Neural cell (in vitro differentiated cells): Measurements from ENCODE around the gene ATMIN. TPM values are rescaled to one million over a fixed set of nuclear protein-coding genes. Genes with fewer than 3 reads are reported as not detected.

Experiments
- H2AFZ ChIP-seq: fragments of 200-600, 300-800 bp; sonication (generic), shearing (Covaris generic); 2 replicates; pipeline ENCODE4 v1.6.0; 2014; ENCODE audit warnings: low read depth, mild to moderate bottlenecking, antibody characterized with exemption, low read length, moderate library complexity
- H3F3A ChIP-seq: fragments of 200-600 bp; shearing (Covaris generic); 2 replicates; pipeline ENCODE4 v1.6.1; 2016; ENCODE audit warnings: mild to moderate bottlenecking, moderate library complexity, mixed read lengths, antibody characterized with exemption, low read length; ENCODE audit not compliant: insufficient read depth, poor library complexity, severe bottlenecking
- H3K27ac ChIP-seq: fragments of 200-600, 300-800 bp; sonication (generic), shearing (Covaris generic); 2 replicates; pipeline ENCODE4 v1.5.1; 2014; ENCODE audit warnings: mild to moderate bottlenecking, low read length, moderate library complexity
- H3K27me3 ChIP-seq: fragments of 300-800, 200-600 bp; sonication (generic), shearing (Covaris generic); 2 replicates; pipeline ENCODE4 v1.6.0; 2014; ENCODE audit warnings: mild to moderate bottlenecking, low read depth, low read length, moderate library complexity; ENCODE audit not compliant: insufficient read depth
- H3K36me3 ChIP-seq: fragments of 300-800, 200-600 bp; sonication (generic), shearing (Covaris generic); 2 replicates; pipeline ENCODE4 v1.5.1; 2014; ENCODE audit warnings: mild to moderate bottlenecking, antibody characterized with exemption, low read length, moderate library complexity; ENCODE audit not compliant: insufficient read depth
- H3K4me2 ChIP-seq: fragments of 300-800, 200-600 bp; sonication (generic), shearing (Covaris generic); 2 replicates; pipeline ENCODE4 v1.6.0; 2014; ENCODE audit warnings: mild to moderate bottlenecking, low read length
- H3K4me3 ChIP-seq: fragments of 300-800, 200-600 bp; sonication (generic), shearing (Covaris generic); 2 replicates; pipeline ENCODE4 v1.5.1; 2014; ENCODE audit warnings: mild to moderate bottlenecking, low read length, moderate library complexity
- H3K79me2 ChIP-seq: fragments of 200-600 bp; shearing (Covaris generic); replicated peaks from 2 replicates; pipeline ENCODE4 v1.6.0; 2014; ENCODE audit warnings: mild to moderate bottlenecking, low read length, moderate library complexity; ENCODE audit not compliant: insufficient read depth
- H3K9ac ChIP-seq: fragments of 300-800, 200-600 bp; sonication (generic), shearing (Covaris generic); 2 replicates; pipeline ENCODE4 v1.6.1; 2016; ENCODE audit warnings: mild to moderate bottlenecking, low read length, mixed read lengths
- H3K9me2 ChIP-seq: fragments of 200-600 bp; shearing (Covaris generic); 2 replicates; pipeline ENCODE4 v1.6.1; 2016; ENCODE audit warnings: mild to moderate bottlenecking, low read length, mixed read lengths; ENCODE audit not compliant: insufficient read depth
- H3K9me3 ChIP-seq: fragments of 200-600, 300-800 bp; sonication (generic), shearing (Covaris generic); 2 replicates; pipeline ENCODE4 v1.6.1; 2016; ENCODE audit warnings: mild to moderate bottlenecking, mixed run types, low read length, moderate library complexity, mixed read lengths
- H4K20me1 ChIP-seq: fragments of 200-600 bp; shearing (Covaris generic); 2 replicates; pipeline ENCODE4 v1.6.1; 2016; ENCODE audit warnings: mild to moderate bottlenecking, mixed run types; ENCODE audit not compliant: insufficient read depth
- CTCF ChIP-seq: fragments of 450-650 bp; IDR thresholded peaks from 2 replicates; pipeline ENCODE4 v1.5.1; 2014; ENCODE audit warnings: antibody characterized with exemption, mild to moderate bottlenecking, moderate library complexity; ENCODE audit not compliant: poor library complexity, severe bottlenecking
- EP300 ChIP-seq: fragments of 450-650 bp; conservative IDR thresholded peaks from 2 replicates; pipeline ENCODE4 v1.6.1; 2014; ENCODE audit warnings: antibody characterized with exemption, mild to moderate bottlenecking, moderate library complexity; ENCODE audit not compliant: poor library complexity, severe bottlenecking
- EZH2 ChIP-seq: fragments of 200-600, 300-800 bp; shearing (Covaris generic), sonication (generic); IDR thresholded peaks from 2 replicates; pipeline ENCODE4 v1.6.1; 2014; ENCODE audit warnings: antibody characterized with exemption, low read length, borderline replicate concordance, mild to moderate bottlenecking; ENCODE audit not compliant: insufficient read depth, poor library complexity, severe bottlenecking
- MXI1 ChIP-seq: fragments of 450-650 bp; conservative IDR thresholded peaks from 2 replicates; pipeline ENCODE4 v1.6.1; 2014; ENCODE audit warnings: antibody characterized with exemption, mild to moderate bottlenecking; ENCODE audit not compliant: poor library complexity, severe bottlenecking
- POLR2AphosphoS5 ChIP-seq: IDR thresholded peaks from 2 replicates; pipeline ENCODE4 v1.6.1; 2012
- RAD21 ChIP-seq: fragments of 450-650 bp; conservative IDR thresholded peaks from 2 replicates; pipeline ENCODE4 v1.6.1; 2014; ENCODE audit warnings: antibody characterized with exemption, mild to moderate bottlenecking, moderate library complexity
- REST ChIP-seq: IDR thresholded peaks from 2 replicates; pipeline ENCODE4 v1.6.1; 2012; ENCODE audit warnings: borderline replicate concordance
- SMC3 ChIP-seq: fragments of 450-650 bp; conservative IDR thresholded peaks from 2 replicates; pipeline ENCODE4 v1.6.1; 2014; ENCODE audit warnings: antibody characterized with exemption, mild to moderate bottlenecking, moderate library complexity; ENCODE audit not compliant: poor library complexity
- TAF1 ChIP-seq: IDR thresholded peaks from 2 replicates; pipeline ENCODE4 v1.6.1; 2012; ENCODE audit warnings: low read depth
- polyA plus RNA-seq: library from polyadenylated mRNA; depleted of rRNA; stranded (reverse); fragments of >200 nt; gene quantifications from 2 replicates; pipeline ENCODE4 v1.2.3, GENCODE V29; 2014

The ATMIN gene
- polyA plus RNA-seq, 1 donor from 2014 or later, result 62.3 TPM

- Histone ChIP-seq H4K20me1 (no peaks in the 10 kb centered on the region), H3K9me2 (no peaks in the 10 kb centered on the region), H3K9me3 (no peaks in the 10 kb centered on the region), H3K79me2 (peaks cover 3% of the 10 kb centered on the region), H3F3A (no peaks in the 10 kb centered on the region), H3K4me3 (no peak overlapping the region), H3K9ac (no peak overlapping the region), H3K27ac (no peak overlapping the region), H2AFZ (no peak overlapping the region), H3K27me3 (no peaks in the 10 kb centered on the region), H3K36me3 (no peaks in the 10 kb centered on the region), H3K4me2 (no peak overlapping the region)
- TF ChIP-seq TAF1 (no peak), MXI1 (no peak), REST (no peak), EZH2 (no peak), RAD21 (no peak)
Observed at GRCh38 chr16:81014672-81015071, 21.0 kb upstream of the ATMIN start.

GRCh38 chr16:81018496-81018895 lies 17.1 kb upstream of the ATMIN start:
- Histone ChIP-seq H4K20me1 (no peaks in the 10 kb centered on the region), H3K9me3 (no peaks in the 10 kb centered on the region), H3K4me2 (no peak overlapping the region), H3F3A (no peaks in the 10 kb centered on the region), H3K27ac (no peak overlapping the region), H2AFZ (no peak overlapping the region), H3K79me2 (no peaks in the 10 kb centered on the region), H3K27me3 (no peaks in the 10 kb centered on the region), H3K9me2 (no peaks in the 10 kb centered on the region), H3K36me3 (no peaks in the 10 kb centered on the region), H3K9ac (no peak overlapping the region), H3K4me3 (no peak overlapping the region)
- no peak for TF ChIP-seq TAF1
- no peak for TF ChIP-seq EZH2
- no peak for TF ChIP-seq RAD21
- TF ChIP-seq REST, result no peak
- TF ChIP-seq POLR2AphosphoS5, result no peak
- TF ChIP-seq EP300, result no peak
- no peak for TF ChIP-seq CTCF
- no peak for TF ChIP-seq MXI1
- no peak for TF ChIP-seq SMC3
